ENCODE data around the gene CACNA1D. TPM values are rescaled to one million over a fixed set of nuclear protein-coding genes. Genes with fewer than 3 reads are reported as not detected.

The CACNA1D gene
- total RNA-seq, 2 donors from 2014 or later: 0.57 TPM; not detected in 1

- no peaks in the 10 kb centered on the region for H3K36me3 Mint-ChIP-seq (ENCODE audit: low read depth)
- H3K27me3 Mint-ChIP-seq: peaks cover 45% of the 10 kb centered on the region
- no peak for DNase-seq
- no peak overlapping the region for H3K4me3 Mint-ChIP-seq
- H3K4me1 Mint-ChIP-seq: no peaks in the 10 kb centered on the region
- no peak for ATAC-seq
- H3K9me3 ChIP-seq (ENCODE audit: control insufficient read depth, low read length, poor library complexity, severe bottlenecking): no peaks in the 10 kb centered on the region
- no peak overlapping the region for H3K27ac Mint-ChIP-seq
These were observed 28.9 kb downstream of the CACNA1D start for GRCh38 chr3:53523346-53523745.

- Mint-ChIP-seq H3K27ac (no peak overlapping the region), H3K4me1 (no peaks in the 10 kb centered on the region), H3K27me3 (peaks cover 46% of the 10 kb centered on the region), H3K4me3 (no peak overlapping the region), H3K36me3 (ENCODE audit: low read depth) (no peaks in the 10 kb centered on the region)
- DNase-seq: no peak
- H3K9me3 ChIP-seq (ENCODE audit: control insufficient read depth, low read length, poor library complexity, severe bottlenecking): no peaks in the 10 kb centered on the region
- no peak for ATAC-seq
These were observed 30.2 kb downstream of the CACNA1D start for GRCh38 chr3:53524566-53524965.

- no peaks in the 10 kb centered on the region for H3K9me3 ChIP-seq (ENCODE audit: control insufficient read depth, low read length, poor library complexity, severe bottlenecking)
- Mint-ChIP-seq H3K36me3 (ENCODE audit: low read depth) (no peaks in the 10 kb centered on the region), H3K4me1 (no peaks in the 10 kb centered on the region), H3K4me3 (no peak overlapping the region), H3K27ac (no peak overlapping the region), H3K27me3 (peaks cover 58% of the 10 kb centered on the region)
- no peak for ATAC-seq
- DNase-seq: no peak
These were observed 31.6 kb downstream of the CACNA1D start for GRCh38 chr3:53525765-53526703.

GRCh38 chr3:53526704-53527055, 32.3 kb downstream of the CACNA1D start:
- no peaks in the 10 kb centered on the region for H3K4me1 Mint-ChIP-seq
- H3K9me3 ChIP-seq (ENCODE audit: control insufficient read depth, low read length, poor library complexity, severe bottlenecking): no peaks in the 10 kb centered on the region
- no peaks in the 10 kb centered on the region for H3K36me3 Mint-ChIP-seq (ENCODE audit: low read depth)
- no peak for ATAC-seq
- peaks cover 60% of the 10 kb centered on the region for H3K27me3 Mint-ChIP-seq
- no peak for DNase-seq
- H3K4me3 Mint-ChIP-seq: no peak overlapping the region
- H3K27ac Mint-ChIP-seq: no peak overlapping the region

- H3K4me1 Mint-ChIP-seq: peaks cover 2% of the 10 kb centered on the region
- peaks cover 63% of the 10 kb centered on the region for H3K27me3 Mint-ChIP-seq
- DNase-seq (no peak), ATAC-seq (no peak)
- H3K27ac Mint-ChIP-seq: no peak overlapping the region
- H3K36me3 Mint-ChIP-seq (ENCODE audit: low read depth): no peaks in the 10 kb centered on the region
- H3K9me3 ChIP-seq (ENCODE audit: control insufficient read depth, low read length, poor library complexity, severe bottlenecking): no peaks in the 10 kb centered on the region
- H3K4me3 Mint-ChIP-seq: no peak overlapping the region
These were observed 35.8 kb downstream of the CACNA1D start for GRCh38 chr3:53530205-53530604.

GRCh38 chr3:53531749-53532148, 37.3 kb downstream of the CACNA1D start:
- Mint-ChIP-seq H3K27ac (no peak overlapping the region), H3K27me3 (peaks cover 58% of the 10 kb centered on the region), H3K4me1 (peaks cover 2% of the 10 kb centered on the region), H3K36me3 (ENCODE audit: low read depth) (no peaks in the 10 kb centered on the region), H3K4me3 (no peak overlapping the region)
- DNase-seq (no peak), ATAC-seq (no peak)
- H3K9me3 ChIP-seq (ENCODE audit: control insufficient read depth, low read length, poor library complexity, severe bottlenecking): no peaks in the 10 kb centered on the region

- H3K4me1 Mint-ChIP-seq: peaks cover 2% of the 10 kb centered on the region
- ATAC-seq (no peak), DNase-seq (no peak)
- peaks cover 53% of the 10 kb centered on the region for H3K27me3 Mint-ChIP-seq
- no peaks in the 10 kb centered on the region for H3K9me3 ChIP-seq (ENCODE audit: control insufficient read depth, low read length, poor library complexity, severe bottlenecking)
- H3K4me3 Mint-ChIP-seq: no peak overlapping the region
- no peak overlapping the region for H3K27ac Mint-ChIP-seq
- H3K36me3 Mint-ChIP-seq (ENCODE audit: low read depth): no peaks in the 10 kb centered on the region
These were observed 39.1 kb downstream of the CACNA1D start for GRCh38 chr3:53533472-53533871.

- ATAC-seq (no peak), DNase-seq (no peak)
- H3K36me3 Mint-ChIP-seq (ENCODE audit: low read depth): no peaks in the 10 kb centered on the region
- H3K27me3 Mint-ChIP-seq: peaks cover 60% of the 10 kb centered on the region
- no peak overlapping the region for H3K27ac Mint-ChIP-seq
- H3K4me3 Mint-ChIP-seq: no peak overlapping the region
- H3K9me3 ChIP-seq (ENCODE audit: control insufficient read depth, low read length, poor library complexity, severe bottlenecking): no peaks in the 10 kb centered on the region
- H3K4me1 Mint-ChIP-seq: peaks cover 3% of the 10 kb centered on the region
These were observed 39.8 kb downstream of the CACNA1D start for GRCh38 chr3:53534216-53534615.

- Mint-ChIP-seq H3K4me3 (no peak overlapping the region), H3K27ac (no peak overlapping the region), H3K4me1 (peaks cover 4% of the 10 kb centered on the region), H3K27me3 (peaks cover 64% of the 10 kb centered on the region), H3K36me3 (ENCODE audit: low read depth) (no peaks in the 10 kb centered on the region)
- DNase-seq (no peak), ATAC-seq (no peak)
- H3K9me3 ChIP-seq (ENCODE audit: control insufficient read depth, low read length, poor library complexity, severe bottlenecking): no peaks in the 10 kb centered on the region
These were observed 40.4 kb downstream of the CACNA1D start for GRCh38 chr3:53534676-53535400.

- H3K4me1 Mint-ChIP-seq: peaks cover 4% of the 10 kb centered on the region
These were observed 41.9 kb downstream of the CACNA1D start for GRCh38 chr3:53536282-53536681.

GRCh38 chr3:53544357-53544756, 49.9 kb downstream of the CACNA1D start:
- Mint-ChIP-seq H3K4me3 (no peak overlapping the region), H3K4me1 (peaks cover 2% of the 10 kb centered on the region), H3K27me3 (peaks cover 37% of the 10 kb centered on the region), H3K36me3 (ENCODE audit: low read depth) (no peaks in the 10 kb centered on the region), H3K27ac (no peak overlapping the region)
- no peak for DNase-seq
- no peak for ATAC-seq
- H3K9me3 ChIP-seq (ENCODE audit: control insufficient read depth, low read length, poor library complexity, severe bottlenecking): no peaks in the 10 kb centered on the region

More at GRCh38 chr3:53536282-53536681, 41.9 kb downstream of the CACNA1D start:
- no peak for ATAC-seq
- no peak overlapping the region for H3K27ac Mint-ChIP-seq
- no peaks in the 10 kb centered on the region for H3K36me3 Mint-ChIP-seq (ENCODE audit: low read depth)
- H3K9me3 ChIP-seq (ENCODE audit: control insufficient read depth, low read length, poor library complexity, severe bottlenecking): no peaks in the 10 kb centered on the region
- no peak for DNase-seq
- no peak overlapping the region for H3K4me3 Mint-ChIP-seq
- H3K27me3 Mint-ChIP-seq: peaks cover 55% of the 10 kb centered on the region

GRCh38 chr3:53545310-53545995, 51.0 kb downstream of the CACNA1D start:
- Mint-ChIP-seq H3K4me1 (peaks cover 6% of the 10 kb centered on the region), H3K4me3 (no peak overlapping the region), H3K27me3 (peaks cover 29% of the 10 kb centered on the region), H3K27ac (no peak overlapping the region), H3K36me3 (ENCODE audit: low read depth) (no peaks in the 10 kb centered on the region)
- ATAC-seq: no peak
- no peaks in the 10 kb centered on the region for H3K9me3 ChIP-seq (ENCODE audit: control insufficient read depth, low read length, poor library complexity, severe bottlenecking)
- DNase-seq: no peak

GRCh38 chr3:53545996-53546359, 51.6 kb downstream of the CACNA1D start:
- H3K9me3 ChIP-seq (ENCODE audit: control insufficient read depth, low read length, poor library complexity, severe bottlenecking): no peaks in the 10 kb centered on the region
- DNase-seq (no peak), ATAC-seq (no peak)
- no peak overlapping the region for H3K27ac Mint-ChIP-seq
- H3K27me3 Mint-ChIP-seq: peaks cover 29% of the 10 kb centered on the region
- no peak overlapping the region for H3K4me3 Mint-ChIP-seq
- H3K4me1 Mint-ChIP-seq: peaks cover 6% of the 10 kb centered on the region
- no peaks in the 10 kb centered on the region for H3K36me3 Mint-ChIP-seq (ENCODE audit: low read depth)
